Esophagus muscularis mucosa (tissue), 4 donors: Measurements from ENCODE around the gene CYP4A22.
"Not testable (repeated sequence)": the region's sequence is repeated elsewhere in the genome, so short reads cannot be mapped to it uniquely, and the experiment has no call there.

Experiments used
- CTCF ChIP-seq, 3 experiments: fragments of 200-600 bp in 2 of 3; fragments of 450-650 bp in 1 of 3; sonication (generic) in 2 of 3; IDR thresholded peaks; one replicate each; pipeline ENCODE4 v1.5.1; 2017 to 2019; ENCODE audit warnings: antibody characterized with exemption in 3 of 3, mild to moderate bottlenecking in 2 of 3, moderate library complexity in 1 of 3
- EP300 ChIP-seq: sonication (generic); formaldehyde crosslinking; IDR thresholded peaks from one replicate; pipeline ENCODE4 v1.6.1; 2017; ENCODE audit warnings: antibody characterized with exemption
- POLR2A ChIP-seq: fragments of 450-650 bp; IDR thresholded peaks from one replicate; pipeline ENCODE4 v1.6.1; 2017; ENCODE audit warnings: antibody characterized with exemption, moderate library complexity, mild to moderate bottlenecking, low read depth
- POLR2AphosphoS5 ChIP-seq, 2 donors: sonication (generic); formaldehyde crosslinking; IDR thresholded peaks; one replicate each; pipeline ENCODE4 v1.6.1; 2017; ENCODE audit warnings: antibody characterized with exemption in 2 of 2

- not testable (repeated sequence) for TF ChIP-seq POLR2AphosphoS5 (IDR thresholded peaks at IDR 0.05); CTCF (IDR thresholded peaks at IDR 0.05); POLR2A; EP300
Measured at GRCh38 chr1:47129489-47130230, 7.6 kb upstream of the CYP4A22 start.
